Tibial artery (tissue), 4 donors: ENCODE data around the gene PLCXD3.
"Not testable (repeated sequence)": the region's sequence is repeated elsewhere in the genome, so short reads cannot be mapped to it uniquely, and the experiment has no call there.

Experiments used
- DNase-seq, 2 donors: peaks; one replicate each; pipeline ENCODE4 v3.0.0-alpha.2; 2019
- H3K27ac ChIP-seq, 2 donors: fragments of 200-600 bp; sonication (generic) in 1 of 2; 1 replicate in 1 of 2; 2 replicates in 1 of 2; pipeline ENCODE4 v1.5.1; 2018 to 2019; ENCODE audit warnings: mild to moderate bottlenecking in 1 of 2
- H3K27me3 ChIP-seq, 2 donors: fragments of 200-600 bp; sonication (generic) in 1 of 2; one replicate each; pipeline versions ENCODE4 v1.5.1 to v1.6.0; 2016 to 2019
- H3K36me3 ChIP-seq, 3 donors: fragments of 200-600 bp; sonication (generic) in 2 of 3; one replicate each; pipeline ENCODE4 v1.5.1; 2016 to 2019; ENCODE audit warnings: mild to moderate bottlenecking in 2 of 3
- H3K4me1 ChIP-seq, 4 donors: fragments of 200-600 bp; sonication (generic) in 2 of 4; 1 replicate in 3 of 4; 2 replicates in 1 of 4; pipeline ENCODE4 v1.5.1; 2016 to 2019
- H3K4me3 ChIP-seq, 2 donors: fragments of 200-600 bp; sonication (generic) in 1 of 2; 1 replicate in 1 of 2; 2 replicates in 1 of 2; pipeline ENCODE4 v1.5.1; 2018 to 2019; ENCODE audit warnings: mild to moderate bottlenecking in 2 of 2
- H3K9me3 ChIP-seq, 3 donors: fragments of 200-600 bp; sonication (generic) in 1 of 3; one replicate each; pipeline ENCODE4 v1.5.1; 2016 to 2019
- intact Hi-C: fragments of 100-400 bp; cut with DNase I; formaldehyde crosslinking; loops from one replicate; pipeline ENCODE4 v1.15.0; 2023; ENCODE audit warnings: low total_unique reads
- TF ChIP-seq, protein P1 (sequence below), 2 experiments: fragments of 200-600 bp in 1 of 2; fragments of 450-650 bp in 1 of 2; IDR thresholded peaks; one replicate each; pipeline ENCODE4 v1.5.1; 2017 to 2019; ENCODE audit warnings: antibody characterized with exemption in 2 of 2, mild to moderate bottlenecking in 1 of 2, moderate library complexity in 1 of 2

The PLCXD3 gene

GRCh38 chr5:41508696-41509398, 1.6 kb downstream of the PLCXD3 start:
- peak overlapping the region in 1 of 2 donors; percentile 2 for H3K27ac ChIP-seq
- DNase-seq = no peak
- intact Hi-C loops = no loop called here
- peak overlapping the region; percentile 53 to 66 for H3K4me3 ChIP-seq
- H3K9me3 ChIP-seq = no peaks in the 10 kb centered on the region
- peaks cover 0 to 11% of the 10 kb centered on the region in 2 donors for H3K27me3 ChIP-seq
- no peaks in the 10 kb centered on the region for H3K36me3 ChIP-seq
- TF ChIP-seq, protein P1, sequence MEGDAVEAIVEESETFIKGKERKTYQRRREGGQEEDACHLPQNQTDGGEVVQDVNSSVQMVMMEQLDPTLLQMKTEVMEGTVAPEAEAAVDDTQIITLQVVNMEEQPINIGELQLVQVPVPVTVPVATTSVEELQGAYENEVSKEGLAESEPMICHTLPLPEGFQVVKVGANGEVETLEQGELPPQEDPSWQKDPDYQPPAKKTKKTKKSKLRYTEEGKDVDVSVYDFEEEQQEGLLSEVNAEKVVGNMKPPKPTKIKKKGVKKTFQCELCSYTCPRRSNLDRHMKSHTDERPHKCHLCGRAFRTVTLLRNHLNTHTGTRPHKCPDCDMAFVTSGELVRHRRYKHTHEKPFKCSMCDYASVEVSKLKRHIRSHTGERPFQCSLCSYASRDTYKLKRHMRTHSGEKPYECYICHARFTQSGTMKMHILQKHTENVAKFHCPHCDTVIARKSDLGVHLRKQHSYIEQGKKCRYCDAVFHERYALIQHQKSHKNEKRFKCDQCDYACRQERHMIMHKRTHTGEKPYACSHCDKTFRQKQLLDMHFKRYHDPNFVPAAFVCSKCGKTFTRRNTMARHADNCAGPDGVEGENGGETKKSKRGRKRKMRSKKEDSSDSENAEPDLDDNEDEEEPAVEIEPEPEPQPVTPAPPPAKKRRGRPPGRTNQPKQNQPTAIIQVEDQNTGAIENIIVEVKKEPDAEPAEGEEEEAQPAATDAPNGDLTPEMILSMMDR (IDR thresholded peaks at IDR 0.05) = no peak
- peaks cover 0 to 18% (median 13%) of the 10 kb centered on the region in 4 donors for H3K4me1 ChIP-seq

- Histone ChIP-seq H3K27me3 (peaks cover 0 to 11% of the 10 kb centered on the region in 2 donors), H3K4me3 (peak overlapping the region in 1 of 2 donors; percentile 19), H3K27ac (no peak overlapping the region), H3K4me1 (peaks cover 0 to 18% (median 13%) of the 10 kb centered on the region in 4 donors), H3K36me3 (no peaks in the 10 kb centered on the region), H3K9me3 (no peaks in the 10 kb centered on the region)
- intact Hi-C loops = no loop called here
- TF ChIP-seq, protein P1 (IDR thresholded peaks at IDR 0.05) = no peak
- no peak for DNase-seq
Observed at GRCh38 chr5:41508186-41508585, 2.2 kb downstream of the PLCXD3 start.

GRCh38 chr5:41507501-41507900, 2.9 kb downstream of the PLCXD3 start:
- TF ChIP-seq, protein P1 (IDR thresholded peaks at IDR 0.05) = no peak
- no peak for DNase-seq
- Histone ChIP-seq H3K4me1 (peaks cover 0 to 18% (median 13%) of the 10 kb centered on the region in 4 donors), H3K4me3 (no peak overlapping the region), H3K27me3 (peaks cover 0 to 11% of the 10 kb centered on the region in 2 donors), H3K27ac (no peak overlapping the region), H3K9me3 (no peaks in the 10 kb centered on the region), H3K36me3 (no peaks in the 10 kb centered on the region)
- intact Hi-C loops = no loop called here

DNA sequence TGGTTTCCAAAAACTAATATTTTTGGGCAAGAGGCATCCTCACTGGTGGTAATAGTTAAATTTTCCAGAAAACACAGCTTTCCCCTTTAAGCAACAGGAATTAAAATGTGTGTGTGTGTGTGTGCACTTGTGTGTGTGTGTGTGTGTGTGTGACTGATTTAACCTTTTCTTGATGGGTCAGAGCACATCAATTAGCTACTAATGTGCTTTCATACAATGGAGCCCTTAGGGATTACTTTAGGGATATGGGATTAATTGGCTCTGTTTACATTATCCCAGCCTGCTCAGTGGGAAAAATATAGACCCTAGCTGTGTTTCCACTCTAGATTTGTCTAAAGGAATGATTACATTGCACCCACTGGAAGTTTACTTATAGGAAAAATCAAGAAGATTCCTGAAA, 6.5 kb downstream of the PLCXD3 start:
- Histone ChIP-seq H3K4me1 (no peaks in the 10 kb centered on the region), H3K27me3 (no peaks in the 10 kb centered on the region), H3K27ac (no peak overlapping the region), H3K4me3 (no peak overlapping the region), H3K36me3 (no peaks in the 10 kb centered on the region), H3K9me3 (no peaks in the 10 kb centered on the region)
- intact Hi-C loops = no loop called here
- TF ChIP-seq, protein P1 (IDR thresholded peaks at IDR 0.05) = no peak
- no peak for DNase-seq

GRCh38 chr5:41503310-41503709, 7.1 kb downstream of the PLCXD3 start:
- no peak for DNase-seq
- no peak overlapping the region for H3K4me3 ChIP-seq
- H3K4me1 ChIP-seq = no peaks in the 10 kb centered on the region
- no peaks in the 10 kb centered on the region for H3K9me3 ChIP-seq
- H3K27me3 ChIP-seq = no peaks in the 10 kb centered on the region
- intact Hi-C loops = no loop called here
- H3K36me3 ChIP-seq = no peaks in the 10 kb centered on the region
- TF ChIP-seq, protein P1 (IDR thresholded peaks at IDR 0.05) = no peak
- no peak overlapping the region for H3K27ac ChIP-seq

GRCh38 chr5:41493490-41494126, 16.8 kb downstream of the PLCXD3 start:
- H3K36me3 ChIP-seq, H3K9me3 ChIP-seq, DNase-seq, H3K27me3 ChIP-seq, intact Hi-C loops, H3K27ac ChIP-seq, H3K4me3 ChIP-seq, H3K4me1 ChIP-seq: not testable (repeated sequence)
